ENCODE data around the gene NCS1.

- no peak for TF ChIP-seq SIN3A (IDR thresholded peaks at IDR 0.05; ENCODE audit: borderline replicate concordance, insufficient read depth, low read length)
- TF ChIP-seq, protein P1, sequence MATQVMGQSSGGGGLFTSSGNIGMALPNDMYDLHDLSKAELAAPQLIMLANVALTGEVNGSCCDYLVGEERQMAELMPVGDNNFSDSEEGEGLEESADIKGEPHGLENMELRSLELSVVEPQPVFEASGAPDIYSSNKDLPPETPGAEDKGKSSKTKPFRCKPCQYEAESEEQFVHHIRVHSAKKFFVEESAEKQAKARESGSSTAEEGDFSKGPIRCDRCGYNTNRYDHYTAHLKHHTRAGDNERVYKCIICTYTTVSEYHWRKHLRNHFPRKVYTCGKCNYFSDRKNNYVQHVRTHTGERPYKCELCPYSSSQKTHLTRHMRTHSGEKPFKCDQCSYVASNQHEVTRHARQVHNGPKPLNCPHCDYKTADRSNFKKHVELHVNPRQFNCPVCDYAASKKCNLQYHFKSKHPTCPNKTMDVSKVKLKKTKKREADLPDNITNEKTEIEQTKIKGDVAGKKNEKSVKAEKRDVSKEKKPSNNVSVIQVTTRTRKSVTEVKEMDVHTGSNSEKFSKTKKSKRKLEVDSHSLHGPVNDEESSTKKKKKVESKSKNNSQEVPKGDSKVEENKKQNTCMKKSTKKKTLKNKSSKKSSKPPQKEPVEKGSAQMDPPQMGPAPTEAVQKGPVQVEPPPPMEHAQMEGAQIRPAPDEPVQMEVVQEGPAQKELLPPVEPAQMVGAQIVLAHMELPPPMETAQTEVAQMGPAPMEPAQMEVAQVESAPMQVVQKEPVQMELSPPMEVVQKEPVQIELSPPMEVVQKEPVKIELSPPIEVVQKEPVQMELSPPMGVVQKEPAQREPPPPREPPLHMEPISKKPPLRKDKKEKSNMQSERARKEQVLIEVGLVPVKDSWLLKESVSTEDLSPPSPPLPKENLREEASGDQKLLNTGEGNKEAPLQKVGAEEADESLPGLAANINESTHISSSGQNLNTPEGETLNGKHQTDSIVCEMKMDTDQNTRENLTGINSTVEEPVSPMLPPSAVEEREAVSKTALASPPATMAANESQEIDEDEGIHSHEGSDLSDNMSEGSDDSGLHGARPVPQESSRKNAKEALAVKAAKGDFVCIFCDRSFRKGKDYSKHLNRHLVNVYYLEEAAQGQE (IDR thresholded peaks at IDR 0.05; ENCODE audit: insufficient read depth in 1 of 2, low read depth in 2 of 2, low read length in 2 of 2): no peak
Observed at GRCh38 chr9:130220352-130220751, 48.1 kb downstream of the NCS1 start.
